ENCODE measurements around the gene TMEM240.
"Not testable (repeated sequence)": the region's sequence is repeated elsewhere in the genome, so short reads cannot be mapped to it uniquely, and the experiment has no call there.

The TMEM240 gene

GRCh38 chr1:1495461-1495975 is 44.9 kb downstream of the TMEM240 start:
- not testable (repeated sequence) for DNase-seq (ENCODE audit: low read depth)

GRCh38 chr1:1494311-1494710 is 46.1 kb downstream of the TMEM240 start:
- DNase-seq (ENCODE audit: low read depth), result not testable (repeated sequence)

GRCh38 chr1:1491601-1492000 is 48.8 kb downstream of the TMEM240 start:
- DNase-seq (ENCODE audit: low read depth), result no peak

GRCh38 chr1:1490633-1491230 is 49.7 kb downstream of the TMEM240 start:
- no peak for DNase-seq (ENCODE audit: low read depth)

- no peak for DNase-seq (ENCODE audit: low read depth)
Observed at GRCh38 chr1:1489861-1490260, 50.6 kb downstream of the TMEM240 start.

- DNase-seq (ENCODE audit: low read depth), result no peak
Observed at GRCh38 chr1:1489231-1489630, 51.2 kb downstream of the TMEM240 start.

- DNase-seq (ENCODE audit: low read depth), result no peak
Observed at GRCh38 chr1:1487701-1488100, 52.7 kb downstream of the TMEM240 start.

GRCh38 chr1:1485755-1486317 is 54.6 kb downstream of the TMEM240 start:
- not testable (repeated sequence) for DNase-seq (ENCODE audit: low read depth)

GRCh38 chr1:1484976-1485750 is 55.3 kb downstream of the TMEM240 start:
- not testable (repeated sequence) for DNase-seq (ENCODE audit: low read depth)
